ENCODE data around the gene GPC6.

The GPC6 gene

GRCh38 chr13:94109715-94110374 is 883.2 kb downstream of the GPC6 start:
- TF ChIP-seq POLR2AphosphoS5 (IDR thresholded peaks at IDR 0.05; ENCODE audit: low read depth, low read length): no peak
- no peak for TF ChIP-seq TAF1 (IDR thresholded peaks at IDR 0.05; ENCODE audit: borderline replicate concordance, low read depth, low read length)
- no peak for TF ChIP-seq POLR2A (IDR thresholded peaks at IDR 0.05; ENCODE audit: low read depth, low read length)
- DNase-seq (ENCODE audit: insufficient read length) (no peak), FAIRE-seq (no peak)

- FAIRE-seq (no peak), DNase-seq (ENCODE audit: insufficient read length) (no peak)
- no peak for TF ChIP-seq TAF1 (IDR thresholded peaks at IDR 0.05; ENCODE audit: borderline replicate concordance, low read depth, low read length)
- TF ChIP-seq POLR2A (IDR thresholded peaks at IDR 0.05; ENCODE audit: low read depth, low read length): no peak
- no peak for TF ChIP-seq POLR2AphosphoS5 (IDR thresholded peaks at IDR 0.05; ENCODE audit: low read depth, low read length)
Measured at GRCh38 chr13:94112227-94112626, 885.6 kb downstream of the GPC6 start.

- DNase-seq (ENCODE audit: insufficient read length): no peak
- no peak for FAIRE-seq
- no peak for TF ChIP-seq POLR2AphosphoS5 (IDR thresholded peaks at IDR 0.05; ENCODE audit: low read depth, low read length)
- no peak for TF ChIP-seq TAF1 (IDR thresholded peaks at IDR 0.05; ENCODE audit: borderline replicate concordance, low read depth, low read length)
- TF ChIP-seq POLR2A (IDR thresholded peaks at IDR 0.05; ENCODE audit: low read depth, low read length): no peak
Measured at GRCh38 chr13:94112731-94113130, 886.1 kb downstream of the GPC6 start.

- DNase-seq (ENCODE audit: insufficient read length): no peak
- FAIRE-seq: no peak
- TF ChIP-seq POLR2AphosphoS5 (IDR thresholded peaks at IDR 0.05; ENCODE audit: low read depth, low read length) (no peak), TAF1 (IDR thresholded peaks at IDR 0.05; ENCODE audit: borderline replicate concordance, low read depth, low read length) (no peak), POLR2A (IDR thresholded peaks at IDR 0.05; ENCODE audit: low read depth, low read length) (no peak)
Measured at GRCh38 chr13:94113245-94113644, 886.6 kb downstream of the GPC6 start.

- TF ChIP-seq TAF1 (IDR thresholded peaks at IDR 0.05; ENCODE audit: borderline replicate concordance, low read depth, low read length): no peak
- TF ChIP-seq POLR2AphosphoS5 (IDR thresholded peaks at IDR 0.05; ENCODE audit: low read depth, low read length): no peak
- DNase-seq (ENCODE audit: insufficient read length) (no peak), FAIRE-seq (no peak)
Measured at GRCh38 chr13:94114166-94114565, 887.6 kb downstream of the GPC6 start.

- TF ChIP-seq TAF1 (IDR thresholded peaks at IDR 0.05; ENCODE audit: borderline replicate concordance, low read depth, low read length) (no peak), POLR2AphosphoS5 (IDR thresholded peaks at IDR 0.05; ENCODE audit: low read depth, low read length) (no peak), POLR2A (IDR thresholded peaks at IDR 0.05; ENCODE audit: low read depth, low read length) (no peak)
- no peak for FAIRE-seq
- DNase-seq (ENCODE audit: insufficient read length): no peak
Measured at GRCh38 chr13:94115054-94115453, 888.4 kb downstream of the GPC6 start.

GRCh38 chr13:94119360-94119936 is 892.8 kb downstream of the GPC6 start:
- no peak for DNase-seq (ENCODE audit: insufficient read length)
- FAIRE-seq: no peak

GRCh38 chr13:94120878-94121277 is 894.3 kb downstream of the GPC6 start:
- FAIRE-seq: no peak
- no peak for DNase-seq (ENCODE audit: insufficient read length)
- TF ChIP-seq POLR2A (IDR thresholded peaks at IDR 0.05; ENCODE audit: low read depth, low read length) (no peak), TAF1 (IDR thresholded peaks at IDR 0.05; ENCODE audit: borderline replicate concordance, low read depth, low read length) (no peak), POLR2AphosphoS5 (IDR thresholded peaks at IDR 0.05; ENCODE audit: low read depth, low read length) (no peak)

More at GRCh38 chr13:94119360-94119936, 892.8 kb downstream of the GPC6 start:
- TF ChIP-seq POLR2AphosphoS5 (IDR thresholded peaks at IDR 0.05; ENCODE audit: low read depth, low read length) (no peak), TAF1 (IDR thresholded peaks at IDR 0.05; ENCODE audit: borderline replicate concordance, low read depth, low read length) (no peak), POLR2A (IDR thresholded peaks at IDR 0.05; ENCODE audit: low read depth, low read length) (no peak)

- DNase-seq (ENCODE audit: insufficient read length): no peak
- TF ChIP-seq POLR2AphosphoS5 (IDR thresholded peaks at IDR 0.05; ENCODE audit: low read depth, low read length) (no peak), TAF1 (IDR thresholded peaks at IDR 0.05; ENCODE audit: borderline replicate concordance, low read depth, low read length) (no peak), POLR2A (IDR thresholded peaks at IDR 0.05; ENCODE audit: low read depth, low read length) (no peak)
- FAIRE-seq: no peak
Measured at GRCh38 chr13:94121686-94122085, 895.1 kb downstream of the GPC6 start.

- no peak for DNase-seq (ENCODE audit: insufficient read length)
- TF ChIP-seq POLR2AphosphoS5 (IDR thresholded peaks at IDR 0.05; ENCODE audit: low read depth, low read length): no peak
- no peak for FAIRE-seq
Measured at GRCh38 chr13:94122300-94122915, 895.8 kb downstream of the GPC6 start.

- TF ChIP-seq POLR2A (IDR thresholded peaks at IDR 0.05; ENCODE audit: low read depth, low read length) (no peak), TAF1 (IDR thresholded peaks at IDR 0.05; ENCODE audit: borderline replicate concordance, low read depth, low read length) (no peak), POLR2AphosphoS5 (IDR thresholded peaks at IDR 0.05; ENCODE audit: low read depth, low read length) (no peak)
- no peak for DNase-seq (ENCODE audit: insufficient read length)
- no peak for FAIRE-seq
Measured at GRCh38 chr13:94123557-94123956, 897.0 kb downstream of the GPC6 start.

GRCh38 chr13:94128430-94128829 is 901.8 kb downstream of the GPC6 start:
- DNase-seq (ENCODE audit: insufficient read length) (no peak), FAIRE-seq (no peak)
- TF ChIP-seq POLR2AphosphoS5 (IDR thresholded peaks at IDR 0.05; ENCODE audit: low read depth, low read length): no peak
- no peak for TF ChIP-seq POLR2A (IDR thresholded peaks at IDR 0.05; ENCODE audit: low read depth, low read length)
- no peak for TF ChIP-seq TAF1 (IDR thresholded peaks at IDR 0.05; ENCODE audit: borderline replicate concordance, low read depth, low read length)
